ENCODE results near the gene SUGCT.

The SUGCT gene

GRCh38 chr7:40827222-40828085 lies 692.6 kb downstream of the SUGCT start:
- peaks cover 0 to 16% of the 10 kb centered on the region in 2 donors for H3K4me1 ChIP-seq (ENCODE audit: control insufficient read depth in 1 of 2, insufficient read depth in 2 of 2, low read length in 2 of 2)
- no peaks in the 10 kb centered on the region for H3K36me3 ChIP-seq (ENCODE audit: control insufficient read depth in 1 of 2, insufficient read depth in 2 of 2, low read length in 2 of 2)
- H3K9me3 ChIP-seq (ENCODE audit: control insufficient read depth in 1 of 2, low read length in 2 of 2), result no peaks in the 10 kb centered on the region
- H3K27ac ChIP-seq (ENCODE audit: low read length), result peak overlapping the region; percentile 74
- H3K4me3 ChIP-seq (ENCODE audit: low read depth in 1 of 2, low read length in 2 of 2), result no peak overlapping the region
- no peaks in the 10 kb centered on the region for H3K27me3 ChIP-seq (ENCODE audit: low read depth, low read length)

GRCh38 chr7:40828686-40829600 lies 694.1 kb downstream of the SUGCT start:
- Histone ChIP-seq H3K27me3 (ENCODE audit: low read depth, low read length) (no peaks in the 10 kb centered on the region), H3K9me3 (ENCODE audit: control insufficient read depth in 1 of 2, low read length in 2 of 2) (no peaks in the 10 kb centered on the region), H3K27ac (ENCODE audit: low read length) (no peak overlapping the region), H3K36me3 (ENCODE audit: control insufficient read depth in 1 of 2, insufficient read depth in 2 of 2, low read length in 2 of 2) (no peaks in the 10 kb centered on the region), H3K4me1 (ENCODE audit: control insufficient read depth in 1 of 2, insufficient read depth in 2 of 2, low read length in 2 of 2) (peaks cover 0 to 16% of the 10 kb centered on the region in 2 donors), H3K4me3 (ENCODE audit: low read depth in 1 of 2, low read length in 2 of 2) (no peak overlapping the region)

GRCh38 chr7:40833191-40833887 lies 698.5 kb downstream of the SUGCT start:
- H3K4me1 ChIP-seq (ENCODE audit: control insufficient read depth in 1 of 2, insufficient read depth in 2 of 2, low read length in 2 of 2), result peaks cover 0 to 3% of the 10 kb centered on the region in 2 donors
- no peaks in the 10 kb centered on the region for H3K36me3 ChIP-seq (ENCODE audit: control insufficient read depth in 1 of 2, insufficient read depth in 2 of 2, low read length in 2 of 2)
- H3K27me3 ChIP-seq (ENCODE audit: low read depth, low read length), result no peaks in the 10 kb centered on the region
- H3K4me3 ChIP-seq (ENCODE audit: low read depth in 1 of 2, low read length in 2 of 2), result no peak overlapping the region
- H3K27ac ChIP-seq (ENCODE audit: low read length), result no peak overlapping the region
- H3K9me3 ChIP-seq (ENCODE audit: control insufficient read depth in 1 of 2, low read length in 2 of 2), result no peaks in the 10 kb centered on the region

GRCh38 chr7:40833888-40834234 lies 699.1 kb downstream of the SUGCT start:
- H3K9me3 ChIP-seq (ENCODE audit: control insufficient read depth in 1 of 2, low read length in 2 of 2), result no peaks in the 10 kb centered on the region
- H3K27ac ChIP-seq (ENCODE audit: low read length), result no peak overlapping the region
- H3K36me3 ChIP-seq (ENCODE audit: control insufficient read depth in 1 of 2, insufficient read depth in 2 of 2, low read length in 2 of 2), result no peaks in the 10 kb centered on the region
- no peaks in the 10 kb centered on the region for H3K4me1 ChIP-seq (ENCODE audit: control insufficient read depth in 1 of 2, insufficient read depth in 2 of 2, low read length in 2 of 2)
- no peak overlapping the region for H3K4me3 ChIP-seq (ENCODE audit: low read depth in 1 of 2, low read length in 2 of 2)
- H3K27me3 ChIP-seq (ENCODE audit: low read depth, low read length), result no peaks in the 10 kb centered on the region

GRCh38 chr7:40836218-40836617 lies 701.4 kb downstream of the SUGCT start:
- Histone ChIP-seq H3K4me1 (ENCODE audit: control insufficient read depth in 1 of 2, insufficient read depth in 2 of 2, low read length in 2 of 2) (no peaks in the 10 kb centered on the region), H3K27ac (ENCODE audit: low read length) (no peak overlapping the region), H3K9me3 (ENCODE audit: control insufficient read depth in 1 of 2, low read length in 2 of 2) (no peaks in the 10 kb centered on the region), H3K27me3 (ENCODE audit: low read depth, low read length) (no peaks in the 10 kb centered on the region), H3K4me3 (ENCODE audit: low read depth in 1 of 2, low read length in 2 of 2) (no peak overlapping the region), H3K36me3 (ENCODE audit: control insufficient read depth in 1 of 2, insufficient read depth in 2 of 2, low read length in 2 of 2) (no peaks in the 10 kb centered on the region)

- Histone ChIP-seq H3K27me3 (ENCODE audit: low read depth, low read length) (no peaks in the 10 kb centered on the region), H3K4me1 (ENCODE audit: control insufficient read depth in 1 of 2, insufficient read depth in 2 of 2, low read length in 2 of 2) (no peaks in the 10 kb centered on the region), H3K36me3 (ENCODE audit: control insufficient read depth in 1 of 2, insufficient read depth in 2 of 2, low read length in 2 of 2) (no peaks in the 10 kb centered on the region), H3K4me3 (ENCODE audit: low read depth in 1 of 2, low read length in 2 of 2) (no peak overlapping the region), H3K9me3 (ENCODE audit: control insufficient read depth in 1 of 2, low read length in 2 of 2) (no peaks in the 10 kb centered on the region), H3K27ac (ENCODE audit: low read length) (no peak overlapping the region)
Observed at GRCh38 chr7:40839881-40840280, 705.1 kb downstream of the SUGCT start.

- H3K4me1 ChIP-seq (ENCODE audit: control insufficient read depth in 1 of 2, insufficient read depth in 2 of 2, low read length in 2 of 2), result no peaks in the 10 kb centered on the region
- H3K27me3 ChIP-seq (ENCODE audit: low read depth, low read length), result no peaks in the 10 kb centered on the region
- H3K9me3 ChIP-seq (ENCODE audit: control insufficient read depth in 1 of 2, low read length in 2 of 2), result no peaks in the 10 kb centered on the region
- no peak overlapping the region for H3K4me3 ChIP-seq (ENCODE audit: low read depth in 1 of 2, low read length in 2 of 2)
- H3K27ac ChIP-seq (ENCODE audit: low read length), result no peak overlapping the region
- H3K36me3 ChIP-seq (ENCODE audit: control insufficient read depth in 1 of 2, insufficient read depth in 2 of 2, low read length in 2 of 2), result no peaks in the 10 kb centered on the region
Observed at GRCh38 chr7:40840990-40841389, 706.2 kb downstream of the SUGCT start.

GRCh38 chr7:40842641-40843040 lies 707.8 kb downstream of the SUGCT start:
- no peaks in the 10 kb centered on the region for H3K9me3 ChIP-seq (ENCODE audit: control insufficient read depth in 1 of 2, low read length in 2 of 2)
- H3K27ac ChIP-seq (ENCODE audit: low read length), result no peak overlapping the region
- no peaks in the 10 kb centered on the region for H3K36me3 ChIP-seq (ENCODE audit: control insufficient read depth in 1 of 2, insufficient read depth in 2 of 2, low read length in 2 of 2)
- no peaks in the 10 kb centered on the region for H3K27me3 ChIP-seq (ENCODE audit: low read depth, low read length)
- no peaks in the 10 kb centered on the region for H3K4me1 ChIP-seq (ENCODE audit: control insufficient read depth in 1 of 2, insufficient read depth in 2 of 2, low read length in 2 of 2)
- no peak overlapping the region for H3K4me3 ChIP-seq (ENCODE audit: low read depth in 1 of 2, low read length in 2 of 2)

- Histone ChIP-seq H3K9me3 (ENCODE audit: control insufficient read depth in 1 of 2, low read length in 2 of 2) (no peaks in the 10 kb centered on the region), H3K27me3 (ENCODE audit: low read depth, low read length) (no peaks in the 10 kb centered on the region), H3K27ac (ENCODE audit: low read length) (no peak overlapping the region), H3K36me3 (ENCODE audit: control insufficient read depth in 1 of 2, insufficient read depth in 2 of 2, low read length in 2 of 2) (no peaks in the 10 kb centered on the region), H3K4me3 (ENCODE audit: low read depth in 1 of 2, low read length in 2 of 2) (no peak overlapping the region), H3K4me1 (ENCODE audit: control insufficient read depth in 1 of 2, insufficient read depth in 2 of 2, low read length in 2 of 2) (no peaks in the 10 kb centered on the region)
Observed at GRCh38 chr7:40843338-40843985, 708.7 kb downstream of the SUGCT start.

GRCh38 chr7:40845943-40846342 lies 711.1 kb downstream of the SUGCT start:
- H3K4me3 ChIP-seq (ENCODE audit: low read depth in 1 of 2, low read length in 2 of 2), result no peak overlapping the region
- H3K36me3 ChIP-seq (ENCODE audit: control insufficient read depth in 1 of 2, insufficient read depth in 2 of 2, low read length in 2 of 2), result no peaks in the 10 kb centered on the region
- no peak overlapping the region for H3K27ac ChIP-seq (ENCODE audit: low read length)
- H3K27me3 ChIP-seq (ENCODE audit: low read depth, low read length), result no peaks in the 10 kb centered on the region
- H3K9me3 ChIP-seq (ENCODE audit: control insufficient read depth in 1 of 2, low read length in 2 of 2), result no peaks in the 10 kb centered on the region
- peaks cover 0 to 5% of the 10 kb centered on the region in 2 donors for H3K4me1 ChIP-seq (ENCODE audit: control insufficient read depth in 1 of 2, insufficient read depth in 2 of 2, low read length in 2 of 2)

Measured in muscle layer of duodenum (tissue), 2 donors.